Hematopoietic multipotent progenitor cell (in vitro differentiated cells): ENCODE results near the gene PCCB. TPM values are rescaled to one million over a fixed set of nuclear protein-coding genes. Genes with fewer than 3 reads are reported as not detected.
"Not testable (repeated sequence)": the region's sequence is repeated elsewhere in the genome, so short reads cannot be mapped to it uniquely, and the experiment has no call there.

ENCODE experiments used
- DNase-seq, 3 donors: peaks; one replicate each; pipeline ENCODE4 v3.0.0-alpha.2; 2011 to 2015; ENCODE audit warnings: low read depth in 2 of 3, low spot score in 2 of 3
- total RNA-seq: library from RNA; depleted of rRNA; stranded (reverse); fragments of >200 nt; gene quantifications from one replicate; pipeline ENCODE4 v1.2.3, GENCODE V29; 2012

PCCB gene
- total RNA-seq, 1 donor = 63.0 TPM

DNA sequence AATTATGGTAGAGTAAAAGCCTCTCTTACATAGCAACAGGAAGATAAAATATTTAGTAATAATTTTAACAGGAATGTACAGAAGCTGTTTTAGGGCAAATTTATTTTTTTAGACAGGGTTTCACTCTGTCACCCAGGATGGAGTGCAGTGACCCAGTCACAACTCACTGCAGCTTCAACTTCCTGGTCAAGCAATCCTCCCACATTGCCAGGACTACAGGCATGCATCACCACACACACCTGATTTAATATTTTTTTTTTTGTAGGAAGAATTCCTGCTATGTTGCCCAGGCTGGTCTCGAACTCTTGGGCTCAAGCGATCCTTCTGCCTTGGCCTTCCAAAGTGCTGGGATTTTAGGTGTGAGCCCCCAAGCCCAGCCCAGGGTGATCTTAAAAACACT lies 61.1 kb downstream of the PCCB start:
- no peak for DNase-seq

GRCh38 chr3:136311968-136312367 lies 61.8 kb downstream of the PCCB start:
- DNase-seq = no peak

GRCh38 chr3:136326316-136326715 lies 76.2 kb downstream of the PCCB start:
- no peak for DNase-seq

- no peak for DNase-seq
Observed at GRCh38 chr3:136327671-136328070, 77.5 kb downstream of the PCCB start.

DNA sequence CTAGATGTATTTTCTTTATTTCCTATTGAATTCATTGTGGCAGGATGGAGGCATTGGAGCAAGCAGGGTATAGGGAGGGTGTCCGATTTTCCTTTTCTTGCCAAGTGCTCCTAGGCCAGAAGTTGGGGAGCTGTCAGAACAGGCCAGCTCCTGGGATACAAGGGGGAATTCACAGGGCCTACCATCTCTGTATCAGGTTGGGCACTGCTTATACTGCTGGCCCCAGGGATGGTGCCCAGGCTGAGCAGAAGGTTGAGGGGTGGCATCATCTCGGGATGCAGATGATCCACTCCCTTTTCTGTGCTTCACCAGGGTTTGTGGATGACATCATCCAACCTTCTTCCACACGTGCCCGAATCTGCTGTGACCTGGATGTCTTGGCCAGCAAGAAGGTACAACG lies 79.5 kb downstream of the PCCB start:
- no peak for DNase-seq

DNA sequence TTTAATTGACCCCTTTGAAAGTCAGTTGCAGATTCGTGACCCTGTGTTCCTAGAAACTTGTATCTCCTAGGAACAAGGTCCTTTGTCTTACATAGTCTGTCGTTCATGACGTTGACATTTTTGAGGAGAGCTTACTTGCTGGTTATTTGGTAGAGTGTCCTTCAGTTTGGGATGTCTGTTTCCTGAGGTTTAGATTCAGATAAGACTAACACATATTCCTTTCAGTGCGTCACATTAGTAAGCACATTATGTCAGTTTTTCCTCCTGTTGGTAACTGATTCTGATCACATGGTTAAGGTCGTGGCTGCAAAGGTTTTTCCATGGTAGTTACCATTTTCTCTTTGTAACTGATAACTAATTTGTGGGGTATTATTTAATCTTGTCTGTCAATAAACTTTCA lies 80.8 kb downstream of the PCCB start:
- peak in 2 of 3 donors; percentile 5 to 49 for DNase-seq

DNA sequence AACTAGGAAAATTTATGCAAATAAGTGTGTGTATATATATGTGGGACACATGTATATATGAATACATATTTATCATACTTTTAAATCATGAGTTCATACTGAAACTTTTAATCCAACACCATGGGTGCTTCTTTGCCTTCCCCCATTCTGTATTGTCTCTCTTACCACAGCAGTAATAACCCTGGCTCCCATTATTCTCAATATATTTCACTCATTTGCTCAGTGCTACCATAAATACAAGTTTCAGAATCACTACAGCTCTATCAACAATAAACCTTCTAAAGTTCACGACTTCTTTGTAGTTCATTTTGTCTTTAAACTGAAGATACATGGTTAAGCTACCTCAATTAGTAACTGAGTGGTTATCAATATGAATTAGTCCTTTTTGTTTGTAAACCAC lies 82.2 kb downstream of the PCCB start:
- DNase-seq = no peak

DNA sequence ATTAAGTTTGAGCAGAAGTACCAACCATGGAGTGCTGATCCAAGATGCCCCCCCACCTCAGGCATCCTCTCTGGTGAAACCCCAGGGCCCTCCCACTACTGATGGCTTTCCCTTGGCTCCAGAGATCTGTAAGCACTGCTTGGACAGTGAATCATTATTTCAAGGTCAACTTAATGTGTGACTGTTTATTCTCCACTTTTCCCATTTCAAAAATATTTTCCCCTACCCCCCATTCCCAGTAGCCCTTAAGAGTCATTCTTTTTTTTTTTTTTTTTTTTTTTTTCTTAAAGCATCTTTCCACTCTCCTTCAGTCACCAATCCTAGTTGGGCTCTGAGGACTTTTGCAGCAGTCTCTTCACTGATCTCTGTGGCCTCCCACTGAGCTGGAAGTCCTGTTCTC lies 82.6 kb downstream of the PCCB start:
- DNase-seq = no peak

- no peak for DNase-seq
Observed at GRCh38 chr3:136334209-136334608, 84.1 kb downstream of the PCCB start.

- not testable (repeated sequence) for DNase-seq
Observed at GRCh38 chr3:136334726-136335125, 84.6 kb downstream of the PCCB start.

DNA sequence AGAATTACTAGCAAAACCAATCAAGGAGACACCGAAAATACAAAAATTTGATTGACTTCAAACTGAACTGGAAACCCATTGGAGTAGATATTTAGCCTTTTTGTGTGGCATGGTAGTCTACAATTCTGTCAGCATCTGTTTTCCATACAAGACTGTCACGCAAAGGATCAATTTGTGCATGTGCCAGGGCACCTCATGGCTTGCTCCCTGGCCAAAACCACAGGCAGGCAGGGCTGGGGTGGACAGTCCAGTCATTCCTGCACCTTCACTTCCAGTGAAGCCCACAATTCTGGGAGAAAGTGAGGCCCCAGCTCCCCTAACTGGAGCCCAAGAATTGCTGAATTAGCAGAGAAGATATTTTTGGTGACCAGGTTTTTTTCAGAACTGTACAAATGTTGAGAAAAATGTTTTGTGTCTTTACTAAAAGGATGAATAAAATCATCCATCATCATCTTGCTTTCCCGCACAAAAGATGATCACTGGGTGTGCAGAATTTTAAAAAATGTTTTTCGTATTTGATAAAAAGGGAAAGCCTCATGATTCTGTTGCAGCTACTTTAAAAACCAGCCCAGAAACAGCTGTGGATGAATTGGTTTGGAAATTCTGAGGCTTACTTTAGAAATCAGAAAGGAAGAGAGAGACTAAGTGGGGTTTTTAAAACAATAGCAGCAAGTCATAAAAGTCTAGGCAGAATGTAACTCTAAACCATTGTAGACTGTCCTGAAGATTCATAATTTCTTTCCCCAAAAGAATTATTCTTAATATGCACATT lies 86.4 kb downstream of the PCCB start:
- DNase-seq = no peak

DNA sequence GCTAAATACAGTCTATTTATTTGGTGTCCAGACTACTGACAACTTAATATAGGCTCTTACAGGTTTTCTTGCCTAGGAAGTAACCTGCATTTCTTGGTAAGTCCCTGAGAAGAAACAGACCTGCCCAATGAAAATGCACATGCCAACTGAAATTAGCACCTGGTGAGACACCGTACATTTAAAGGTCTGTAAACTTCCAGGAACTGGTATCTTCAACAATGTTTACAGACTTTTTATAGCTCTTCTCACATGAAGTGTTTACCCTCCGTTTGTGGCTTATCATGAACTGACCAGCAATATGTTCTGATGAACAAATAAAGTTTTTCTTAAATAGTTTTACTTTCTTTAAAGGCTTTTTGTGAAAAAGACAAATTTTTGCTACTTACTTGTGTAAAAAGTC lies 93.3 kb downstream of the PCCB start:
- DNase-seq = no peak

DNA sequence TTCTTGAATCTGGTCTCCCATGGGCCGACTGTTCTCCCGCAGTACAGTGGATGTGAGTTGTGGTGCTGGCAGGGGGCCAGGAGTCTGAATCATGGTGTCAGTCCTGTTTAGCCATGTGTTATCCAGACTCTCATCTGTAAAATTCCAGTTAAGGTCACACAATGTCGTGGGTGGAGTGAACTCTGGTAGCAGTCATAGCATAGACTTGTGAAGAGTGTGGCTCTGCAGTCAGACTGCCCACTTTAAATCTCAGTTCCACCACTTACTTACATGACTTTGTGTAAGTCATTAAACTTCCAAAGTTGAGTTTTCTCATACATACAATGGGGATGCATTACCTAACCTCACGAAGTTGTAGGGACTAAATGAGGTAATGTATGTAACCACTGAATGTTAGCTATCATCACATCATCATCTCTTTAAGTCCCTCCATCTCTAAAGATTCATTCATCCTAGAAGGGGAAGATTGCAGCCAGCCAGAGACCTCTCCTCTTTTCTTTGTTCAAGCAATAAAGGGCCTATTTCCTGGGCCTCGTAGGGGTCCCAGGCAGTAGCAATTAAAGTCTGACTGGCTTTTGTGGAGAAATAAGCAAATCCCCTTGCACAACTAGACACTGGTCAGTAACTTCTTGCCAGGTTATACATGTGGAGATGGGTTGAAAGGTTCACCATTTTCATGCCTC lies 93.9 kb downstream of the PCCB start:
- no peak for DNase-seq

GRCh38 chr3:136346486-136346885 lies 96.3 kb downstream of the PCCB start:
- DNase-seq = no peak

DNA sequence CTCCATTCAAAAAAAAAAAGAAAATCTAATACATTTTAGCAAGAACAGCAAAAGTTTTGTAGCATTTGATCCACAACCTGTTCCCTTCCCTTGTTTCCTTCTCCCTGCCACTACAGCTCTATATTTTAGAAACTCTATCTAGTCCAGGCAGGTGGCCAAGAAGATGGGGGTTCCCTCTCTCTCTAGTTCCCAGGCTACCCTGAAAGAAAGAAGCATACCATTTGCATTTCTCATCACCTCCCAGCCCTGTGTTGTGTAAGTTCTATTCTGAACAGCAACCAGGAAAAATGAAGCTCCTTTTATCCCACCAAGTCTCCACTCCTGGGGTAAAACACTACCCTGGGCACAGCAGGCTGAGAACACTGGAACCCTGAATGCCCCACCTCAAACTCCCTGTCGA lies 100.0 kb downstream of the PCCB start:
- no peak for DNase-seq

DNA sequence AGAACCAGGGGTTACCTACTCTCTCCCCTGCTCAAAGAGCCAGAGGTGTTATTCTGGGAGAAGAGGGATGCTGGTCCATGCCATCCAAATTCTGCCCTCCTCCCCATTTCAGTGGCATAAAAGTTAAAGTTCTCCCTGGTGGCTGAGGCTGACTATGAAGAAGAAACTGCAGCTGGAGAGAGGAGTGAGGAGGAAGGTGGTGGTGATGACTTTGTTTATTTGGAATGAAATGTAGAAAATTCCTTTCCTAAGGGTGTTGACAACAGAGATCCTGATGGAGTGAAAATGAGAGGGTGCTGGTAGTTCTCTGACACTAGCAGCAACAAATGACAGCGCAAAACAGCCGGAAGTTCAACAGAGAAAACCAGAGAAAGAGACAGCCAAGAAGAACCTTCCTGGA lies 100.4 kb downstream of the PCCB start:
- no peak for DNase-seq

GRCh38 chr3:136351351-136351750 lies 101.2 kb downstream of the PCCB start:
- no peak for DNase-seq

GRCh38 chr3:136351905-136352304 lies 101.8 kb downstream of the PCCB start:
- DNase-seq = peak in 1 of 3 donors; percentile 7

- no peak for DNase-seq
Observed at GRCh38 chr3:136353461-136353860, 103.3 kb downstream of the PCCB start.

GRCh38 chr3:136366289-136366688 lies 116.1 kb downstream of the PCCB start:
- no peak for DNase-seq

- DNase-seq = not testable (repeated sequence)
Observed at GRCh38 chr3:136375800-136376199, 125.7 kb downstream of the PCCB start.

DNA sequence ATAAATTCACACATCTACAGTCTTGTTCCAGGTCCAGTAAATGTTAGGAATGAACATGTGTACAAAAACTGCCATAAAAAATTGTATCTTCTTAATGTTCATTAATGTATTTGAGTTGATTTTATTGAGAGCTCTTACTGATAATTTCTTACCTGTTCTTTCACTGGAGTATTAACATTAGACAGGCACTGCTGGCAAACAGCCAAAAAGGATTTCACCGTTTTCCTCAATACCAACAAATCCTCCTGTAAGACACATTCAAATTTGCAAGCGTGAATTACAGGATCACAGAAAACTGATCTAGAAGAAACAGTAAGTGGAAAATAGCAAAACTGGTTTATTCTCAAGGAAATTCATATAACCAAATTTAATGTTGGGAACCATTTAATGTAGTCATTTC lies 127.4 kb downstream of the PCCB start:
- no peak for DNase-seq
